ENCODE measurements around the gene RAC3.

DNA sequence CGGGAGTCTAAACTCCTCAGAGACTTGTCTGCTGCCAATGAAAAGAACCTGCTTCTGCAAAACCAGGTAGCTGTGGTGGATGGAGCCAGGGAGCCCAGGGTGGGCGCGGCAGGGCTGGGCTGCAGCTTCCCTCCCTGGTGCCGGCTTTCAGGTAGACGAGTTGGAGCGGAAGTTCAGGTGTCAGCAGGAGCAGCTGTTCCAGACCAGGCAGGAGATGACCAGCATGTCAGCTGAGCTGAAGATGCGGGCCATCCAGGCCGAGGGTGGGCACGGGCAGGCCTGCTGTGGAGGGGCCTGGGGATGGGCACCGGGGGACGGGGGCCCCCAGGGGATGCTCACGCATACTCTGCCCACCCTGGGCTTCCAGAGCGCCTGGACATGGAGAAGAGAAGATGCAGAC lies 3.2 kb upstream of the RAC3 start:
- TF ChIP-seq, protein P1, sequence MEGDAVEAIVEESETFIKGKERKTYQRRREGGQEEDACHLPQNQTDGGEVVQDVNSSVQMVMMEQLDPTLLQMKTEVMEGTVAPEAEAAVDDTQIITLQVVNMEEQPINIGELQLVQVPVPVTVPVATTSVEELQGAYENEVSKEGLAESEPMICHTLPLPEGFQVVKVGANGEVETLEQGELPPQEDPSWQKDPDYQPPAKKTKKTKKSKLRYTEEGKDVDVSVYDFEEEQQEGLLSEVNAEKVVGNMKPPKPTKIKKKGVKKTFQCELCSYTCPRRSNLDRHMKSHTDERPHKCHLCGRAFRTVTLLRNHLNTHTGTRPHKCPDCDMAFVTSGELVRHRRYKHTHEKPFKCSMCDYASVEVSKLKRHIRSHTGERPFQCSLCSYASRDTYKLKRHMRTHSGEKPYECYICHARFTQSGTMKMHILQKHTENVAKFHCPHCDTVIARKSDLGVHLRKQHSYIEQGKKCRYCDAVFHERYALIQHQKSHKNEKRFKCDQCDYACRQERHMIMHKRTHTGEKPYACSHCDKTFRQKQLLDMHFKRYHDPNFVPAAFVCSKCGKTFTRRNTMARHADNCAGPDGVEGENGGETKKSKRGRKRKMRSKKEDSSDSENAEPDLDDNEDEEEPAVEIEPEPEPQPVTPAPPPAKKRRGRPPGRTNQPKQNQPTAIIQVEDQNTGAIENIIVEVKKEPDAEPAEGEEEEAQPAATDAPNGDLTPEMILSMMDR (IDR thresholded peaks at IDR 0.05 in 2 of 3, conservative IDR thresholded peaks at IDR 0.05 in 1 of 3; ENCODE audit: borderline replicate concordance in 1 of 3, insufficient read depth in 1 of 3, low read depth in 2 of 3, low read length in 2 of 3), result no peak
- no peak for TF ChIP-seq SRF (IDR thresholded peaks at IDR 0.05; ENCODE audit: low read depth)
- no peak for TF ChIP-seq SIN3A (IDR thresholded peaks at IDR 0.05; ENCODE audit: low read depth)
- TF ChIP-seq EZH2 (IDR thresholded peaks at IDR 0.05), result no peak
- TF ChIP-seq POLR2AphosphoS5 (IDR thresholded peaks at IDR 0.05; ENCODE audit: low read depth, low read length), result no peak
- TF ChIP-seq POLR2A (IDR thresholded peaks at IDR 0.05; ENCODE audit: borderline replicate concordance, extremely low read depth, insufficient read depth, insufficient read length), result no peak
- TF ChIP-seq EZH2phosphoT487 (IDR thresholded peaks at IDR 0.05; ENCODE audit: borderline replicate concordance), result no peak
- no peak for TF ChIP-seq ZFX (IDR thresholded peaks at IDR 0.05)
- TF ChIP-seq FOSL1 (IDR thresholded peaks at IDR 0.05; ENCODE audit: low read depth), result no peak
- TF ChIP-seq, protein P2, sequence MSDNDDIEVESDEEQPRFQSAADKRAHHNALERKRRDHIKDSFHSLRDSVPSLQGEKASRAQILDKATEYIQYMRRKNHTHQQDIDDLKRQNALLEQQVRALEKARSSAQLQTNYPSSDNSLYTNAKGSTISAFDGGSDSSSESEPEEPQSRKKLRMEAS (IDR thresholded peaks at IDR 0.05), result no peak
- no peak for TF ChIP-seq JUND (IDR thresholded peaks at IDR 0.05)
